CD8-positive, alpha-beta memory T cell (primary cell): ENCODE data around the gene WNK4. TPM values are rescaled to one million over a fixed set of nuclear protein-coding genes. Genes with fewer than 3 reads are reported as not detected.

Experiments used
- CTCF ChIA-PET: fragments of 350-600 bp; sonication (Branson Sonifier 250); formaldehyde crosslinking; loops from one replicate; lab custom pipeline; 2021; ENCODE audit warnings: antibody characterized with exemption; lab: Charles Lee
- POLR2A ChIA-PET: fragments of 350-600 bp; sonication (Branson Sonifier 250); formaldehyde crosslinking; loops from one replicate; lab custom pipeline; 2021; ENCODE audit warnings: antibody characterized with exemption; lab: Charles Lee
- DNase-seq, 5 donors: peaks; one replicate each; pipeline versions ENCODE4 v3.0.0 to v3.0.0-alpha.2; 2020 to 2022; ENCODE audit warnings: mixed read lengths in 1 of 5
- H3K27ac ChIP-seq: one replicate; pipeline ENCODE4 v1.7.0; 2013; ENCODE audit warnings: low read depth, mild to moderate bottlenecking, low read length, moderate library complexity
- H3K27me3 ChIP-seq: 2 replicates; pipeline ENCODE4 v1.7.0; 2013; ENCODE audit warnings: low read length, mild to moderate bottlenecking; ENCODE audit not compliant: insufficient read depth, poor library complexity, severe bottlenecking
- H3K36me3 ChIP-seq: 2 replicates; pipeline ENCODE4 v1.7.0; 2013; ENCODE audit warnings: mild to moderate bottlenecking, low read length, moderate library complexity; ENCODE audit not compliant: insufficient read depth
- H3K4me1 ChIP-seq: 2 replicates; pipeline ENCODE4 v1.7.0; 2013; ENCODE audit warnings: mild to moderate bottlenecking, low read length, moderate library complexity; ENCODE audit not compliant: insufficient read depth
- H3K4me3 ChIP-seq: 2 replicates; pipeline ENCODE4 v1.7.0; 2013; ENCODE audit warnings: mild to moderate bottlenecking, low read length
- H3K9me3 ChIP-seq: 2 replicates; pipeline ENCODE4 v1.7.0; 2013; ENCODE audit warnings: mild to moderate bottlenecking, low read length
- H3K27ac Mint-ChIP-seq, 8 donors: one replicate each; pipeline ENCODE4 v1.8.0; 2020 to 2021; ENCODE audit warnings: mixed read lengths in 8 of 8, mild to moderate bottlenecking in 6 of 8, inconsistent platforms in 3 of 8, moderate library complexity in 3 of 8
- H3K27me3 Mint-ChIP-seq, 2 donors: one replicate each; pipeline ENCODE4 v1.8.0; 2020 to 2021; ENCODE audit warnings: mixed read lengths in 2 of 2, mild to moderate bottlenecking in 1 of 2, moderate library complexity in 1 of 2
- H3K36me3 Mint-ChIP-seq, 3 donors: one replicate each; pipeline ENCODE4 v1.8.0; 2020 to 2021; ENCODE audit warnings: mixed read lengths in 3 of 3, inconsistent platforms in 1 of 3, mild to moderate bottlenecking in 1 of 3
- H3K4me1 Mint-ChIP-seq, 3 donors: one replicate each; pipeline ENCODE4 v1.8.0; 2020 to 2021; ENCODE audit warnings: mixed read lengths in 3 of 3, inconsistent platforms in 1 of 3, mild to moderate bottlenecking in 1 of 3
- H3K4me3 Mint-ChIP-seq, 7 donors: one replicate each; pipeline ENCODE4 v1.8.0; 2020 to 2021; ENCODE audit warnings: mixed read lengths in 7 of 7, mild to moderate bottlenecking in 6 of 7, moderate library complexity in 4 of 7, inconsistent platforms in 2 of 7
- H3K9me3 Mint-ChIP-seq, 5 donors: one replicate each; pipeline ENCODE4 v1.8.0; 2020 to 2022; ENCODE audit warnings: mixed read lengths in 5 of 5, mild to moderate bottlenecking in 3 of 5, moderate library complexity in 2 of 5, inconsistent platforms in 1 of 5
- polyA plus RNA-seq: library from polyadenylated mRNA; unstranded; fragments of 300-500 nt; fragmentation: Illumina TruSeq; gene quantifications from one replicate; pipeline ENCODE4 v1.2.3, GENCODE V29; 2021
- total RNA-seq, 2 experiments: library from RNA; stranded (reverse); gene quantifications; one replicate each; pipeline ENCODE4 v1.2.3, GENCODE V29; 2021

WNK4 gene
- total and polyA plus RNA-seq, 3 experiments from 2014 or later: 0.18 to 0.55 TPM; not detected in 1

GRCh38 chr17:42844761-42845555, 64.5 kb downstream of the WNK4 start:
- Mint-ChIP-seq H3K4me1 (peaks cover 0 to 8% (median 6%) of the 10 kb centered on the region in 3 donors), H3K27ac (peak overlapping the region in 3 of 8 donors; percentile 8 to 84 (median 73)), H3K36me3 (peaks cover 0 to 60% (median 17%) of the 10 kb centered on the region in 3 donors), H3K9me3 (no peaks in the 10 kb centered on the region), H3K27me3 (peaks cover 0 to 2% of the 10 kb centered on the region in 2 donors), H3K4me3 (no peak overlapping the region)
- Histone ChIP-seq H3K4me3 (no peak overlapping the region), H3K27me3 (no peaks in the 10 kb centered on the region), H3K36me3 (peaks cover 30% of the 10 kb centered on the region), H3K9me3 (no peaks in the 10 kb centered on the region), H3K4me1 (no peaks in the 10 kb centered on the region), H3K27ac (no peak overlapping the region)
- POLR2A ChIA-PET: no interaction called here
- CTCF ChIA-PET: no interaction called here
- no peak for DNase-seq

DNA sequence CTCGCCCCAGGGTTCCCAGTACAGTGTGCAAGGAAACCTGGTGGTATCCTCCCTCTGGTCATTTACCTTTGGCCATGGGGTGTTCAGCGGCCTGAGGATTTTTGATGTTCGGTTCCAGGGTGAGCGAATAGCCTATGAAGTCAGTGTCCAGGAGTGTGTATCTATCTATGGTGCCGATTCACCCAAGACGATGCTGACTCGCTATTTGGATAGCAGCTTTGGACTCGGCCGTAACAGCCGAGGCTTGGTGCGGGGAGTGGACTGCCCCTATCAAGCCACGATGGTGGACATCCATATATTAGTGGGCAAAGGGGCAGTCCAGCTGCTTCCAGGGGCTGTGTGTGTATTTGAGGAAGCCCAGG, 65.1 kb downstream of the WNK4 start:
- H3K36me3 Mint-ChIP-seq: peaks cover 0 to 56% (median 17%) of the 10 kb centered on the region in 3 donors

GRCh38 chr17:42845918-42846593, 65.6 kb downstream of the WNK4 start:
- Histone ChIP-seq H3K9me3 (no peaks in the 10 kb centered on the region), H3K4me3 (no peak overlapping the region), H3K27me3 (no peaks in the 10 kb centered on the region), H3K27ac (no peak overlapping the region), H3K4me1 (no peaks in the 10 kb centered on the region), H3K36me3 (peaks cover 29% of the 10 kb centered on the region)
- no peak for DNase-seq
- no peaks in the 10 kb centered on the region for H3K9me3 Mint-ChIP-seq
- H3K4me1 Mint-ChIP-seq: peaks cover 0 to 8% (median 6%) of the 10 kb centered on the region in 3 donors
- peak overlapping the region in 4 of 8 donors; percentile 26 to 86 (median 74) for H3K27ac Mint-ChIP-seq
- POLR2A ChIA-PET: no interaction called here
- CTCF ChIA-PET: no interaction called here
- H3K36me3 Mint-ChIP-seq: peaks cover 0 to 52% (median 17%) of the 10 kb centered on the region in 3 donors
- peaks cover 0 to 2% of the 10 kb centered on the region in 2 donors for H3K27me3 Mint-ChIP-seq
- H3K4me3 Mint-ChIP-seq: no peak overlapping the region

More for the DNA sequence above, 65.1 kb downstream of the WNK4 start:
- no peaks in the 10 kb centered on the region for H3K4me1 ChIP-seq
- Mint-ChIP-seq H3K4me3 (no peak overlapping the region), H3K27ac (peak overlapping the region in 3 of 8 donors; percentile 26 to 86 (median 84)), H3K4me1 (peaks cover 0 to 8% (median 6%) of the 10 kb centered on the region in 3 donors), H3K9me3 (no peaks in the 10 kb centered on the region), H3K27me3 (peaks cover 0 to 2% of the 10 kb centered on the region in 2 donors)
- ChIA-PET POLR2A (no interaction called here), CTCF (no interaction called here)
- no peaks in the 10 kb centered on the region for H3K9me3 ChIP-seq
- H3K36me3 ChIP-seq: peaks cover 30% of the 10 kb centered on the region
- no peak overlapping the region for H3K27ac ChIP-seq
- H3K27me3 ChIP-seq: no peaks in the 10 kb centered on the region
- DNase-seq: no peak
- no peak overlapping the region for H3K4me3 ChIP-seq

Other genes starting within 250 kb of the WNK4 start
- 10 to 100 TPM; 15.8 to 17.4 TPM for gene NAGLU, start 244.4 kb upstream of the WNK4 start, total RNA-seq
- 17.0 TPM for gene NAGLU, start 244.4 kb upstream of the WNK4 start, polyA plus RNA-seq
- gene HSD17B1, start 227.7 kb upstream of the WNK4 start, total RNA-seq: under 1 TPM; 0.29 to 0.37 TPM
- gene HSD17B1, start 227.7 kb upstream of the WNK4 start, polyA plus RNA-seq: 0.48 TPM
- 100 to 1,000 TPM; 103 to 107 TPM for gene COASY, start 218.5 kb upstream of the WNK4 start, total RNA-seq
- gene COASY, start 218.5 kb upstream of the WNK4 start, polyA plus RNA-seq: 65.6 TPM
- 10 to 100 TPM; 61.8 to 62.3 TPM for gene MLX, start 213.5 kb upstream of the WNK4 start, total RNA-seq
- 52.1 TPM for gene MLX, start 213.5 kb upstream of the WNK4 start, polyA plus RNA-seq
- 10 to 100 TPM; 35.9 to 36.2 TPM for gene PSMC3IP, start 202.9 kb upstream of the WNK4 start, total RNA-seq
- gene PSMC3IP, start 202.9 kb upstream of the WNK4 start, polyA plus RNA-seq: 0.83 TPM
- gene RETREG3, start 171.2 kb upstream of the WNK4 start, total RNA-seq: 10 to 100 TPM; 39.7 to 40.3 TPM
- gene RETREG3, start 171.2 kb upstream of the WNK4 start, polyA plus RNA-seq: 109 TPM
- 100 to 1,000 TPM; 112 to 119 TPM for gene TUBG1, start 170.9 kb upstream of the WNK4 start, total RNA-seq
- 11.1 TPM for gene TUBG1, start 170.9 kb upstream of the WNK4 start, polyA plus RNA-seq
- gene TUBG2, start 121.3 kb upstream of the WNK4 start, total RNA-seq: 10 to 100 TPM; 10.6 to 11.6 TPM
- gene TUBG2, start 121.3 kb upstream of the WNK4 start, polyA plus RNA-seq: 3.4 TPM
- gene PLEKHH3, start 103.6 kb upstream of the WNK4 start, total RNA-seq: under 1 TPM; 0.38 to 0.70 TPM
- not detected for gene PLEKHH3, start 103.6 kb upstream of the WNK4 start, polyA plus RNA-seq
- gene CCR10, start 98.8 kb upstream of the WNK4 start, total RNA-seq: under 1 TPM; 0.18 to 0.20 TPM
- 1.9 TPM for gene CCR10, start 98.8 kb upstream of the WNK4 start, polyA plus RNA-seq
- 1 to 10 TPM; 1.2 to 1.7 TPM for gene CNTNAP1, start 98.1 kb upstream of the WNK4 start, total RNA-seq
- gene CNTNAP1, start 98.1 kb upstream of the WNK4 start, polyA plus RNA-seq: 1.1 TPM
- 10 to 100 TPM; 40.8 to 42.6 TPM for gene EZH1, start 35.6 kb upstream of the WNK4 start, total RNA-seq
- 37.2 TPM for gene EZH1, start 35.6 kb upstream of the WNK4 start, polyA plus RNA-seq
- gene RAMP2, start 19.4 kb upstream of the WNK4 start, total RNA-seq: not detected
- gene RAMP2, start 19.4 kb upstream of the WNK4 start, polyA plus RNA-seq: not detected
- 100 to 1,000 TPM; 101 to 108 TPM for gene VPS25, start 7.2 kb upstream of the WNK4 start, total RNA-seq
- 63.8 TPM for gene VPS25, start 7.2 kb upstream of the WNK4 start, polyA plus RNA-seq
- gene COA3, start 18.1 kb downstream of the WNK4 start, total RNA-seq: 10 to 100 TPM; 55.5 to 60.8 TPM
- 132 TPM for gene COA3, start 18.1 kb downstream of the WNK4 start, polyA plus RNA-seq
- gene CNTD1, start 18.3 kb downstream of the WNK4 start, total RNA-seq: not detected
- 0.15 TPM for gene CNTD1, start 18.3 kb downstream of the WNK4 start, polyA plus RNA-seq
- 10 to 100 TPM; 89.2 to 90.6 TPM for gene BECN1, start 43.7 kb downstream of the WNK4 start, total RNA-seq
- gene BECN1, start 43.7 kb downstream of the WNK4 start, polyA plus RNA-seq: 147 TPM
- 100 to 1,000 TPM; 243 to 244 TPM for gene PSME3, start 52.8 kb downstream of the WNK4 start, total RNA-seq
- 136 TPM for gene PSME3, start 52.8 kb downstream of the WNK4 start, polyA plus RNA-seq
- gene AOC2, start 64.0 kb downstream of the WNK4 start, total RNA-seq: 1 to 10 TPM; 2.4 to 2.7 TPM
- 0.09 TPM for gene AOC2, start 64.0 kb downstream of the WNK4 start, polyA plus RNA-seq
- 1 to 10 TPM; 1.0 to 1.3 TPM for gene AOC3, start 70.6 kb downstream of the WNK4 start, total RNA-seq
- gene AOC3, start 70.6 kb downstream of the WNK4 start, polyA plus RNA-seq: not detected
- not detected for gene G6PC1, start 120.2 kb downstream of the WNK4 start, total RNA-seq
- not detected for gene G6PC1, start 120.2 kb downstream of the WNK4 start, polyA plus RNA-seq
- gene AARSD1, start 183.8 kb downstream of the WNK4 start, total RNA-seq: 100 to 1,000 TPM in 1 of 2 experiments, 10 to 100 TPM in 1; 99.1 to 102 TPM
- 39.4 TPM for gene AARSD1, start 183.8 kb downstream of the WNK4 start, polyA plus RNA-seq
- gene PTGES3L, start 199.5 kb downstream of the WNK4 start, total RNA-seq: under 1 TPM; 0.37 to 0.55 TPM
- not detected for gene PTGES3L, start 199.5 kb downstream of the WNK4 start, polyA plus RNA-seq
- gene RUNDC1, start 200.0 kb downstream of the WNK4 start, total RNA-seq: 10 to 100 TPM; 12.8 to 13.1 TPM
- 22.4 TPM for gene RUNDC1, start 200.0 kb downstream of the WNK4 start, polyA plus RNA-seq
- gene RPL27, start 217.8 kb downstream of the WNK4 start, total RNA-seq: 1,000 to 10,000 TPM; 1,412 to 1,428 TPM
- gene RPL27, start 217.8 kb downstream of the WNK4 start, polyA plus RNA-seq: 1,922 TPM
- 10 to 100 TPM; 23.2 to 24.0 TPM for gene IFI35, start 226.2 kb downstream of the WNK4 start, total RNA-seq
- gene IFI35, start 226.2 kb downstream of the WNK4 start, polyA plus RNA-seq: 73.2 TPM
- gene VAT1, start 241.8 kb downstream of the WNK4 start, total RNA-seq: 10 to 100 TPM; 31.1 to 35.9 TPM
- 42.2 TPM for gene VAT1, start 241.8 kb downstream of the WNK4 start, polyA plus RNA-seq
- gene RND2, start 244.6 kb downstream of the WNK4 start, total RNA-seq: under 1 TPM; 0.04 to 0.22 TPM
- gene RND2, start 244.6 kb downstream of the WNK4 start, polyA plus RNA-seq: not detected